ENCODE results near the gene OR51B4.

GRCh38 chr11:5304046-5304445 is 2.3 kb upstream of the OR51B4 start:
- TF ChIP-seq POLR2AphosphoS5 (IDR thresholded peaks at IDR 0.05) = no peak
- TF ChIP-seq CTCF (IDR thresholded peaks at IDR 0.05) = no peak
- TF ChIP-seq POLR2A (IDR thresholded peaks at IDR 0.05) = no peak
- TF ChIP-seq EP300 (IDR thresholded peaks at IDR 0.05) = no peak
